ENCODE measurements around the gene YTHDC1.

The YTHDC1 gene

GRCh38 chr4:68344049-68344448 lies 5.8 kb downstream of the YTHDC1 start:
- Histone ChIP-seq H2BK120ac (ENCODE audit: insufficient read depth, low read length, poor library complexity) (no peak overlapping the region), H3K14ac (ENCODE audit: low read length) (no peak overlapping the region), H2BK12ac (ENCODE audit: low read length) (no peak overlapping the region), H3K4me2 (ENCODE audit: low read length) (no peak overlapping the region), H4K12ac (ENCODE audit: low read depth, low read length) (no peak overlapping the region), H3K27ac (ENCODE audit: low read depth, low read length) (no peak overlapping the region), H4K8ac (ENCODE audit: low read depth, low read length) (no peak overlapping the region), H3K9me3 (ENCODE audit: insufficient read depth, low read depth, low read length) (no peaks in the 10 kb centered on the region), H3K23ac (ENCODE audit: low read length) (no peak overlapping the region), H2AFZ (ENCODE audit: insufficient read depth, low read length, poor library complexity) (no peak overlapping the region), H3K9ac (ENCODE audit: low read length) (no peak overlapping the region), H3K36me3 (ENCODE audit: control insufficient read depth in 1 of 2, insufficient read depth in 2 of 2, low read length in 2 of 2) (no peaks in the 10 kb centered on the region), H3K79me2 (ENCODE audit: control insufficient read depth, insufficient read depth, low read length, poor library complexity) (peaks cover 8% of the 10 kb centered on the region), H2AK5ac (ENCODE audit: low read length) (no peak overlapping the region), H3K79me1 (ENCODE audit: low read length) (peaks cover 2% of the 10 kb centered on the region), H3K4ac (ENCODE audit: low read depth, low read length) (no peak overlapping the region), H3K27me3 (ENCODE audit: insufficient read depth, low read length) (no peaks in the 10 kb centered on the region), H3K4me1 (ENCODE audit: control insufficient read depth in 1 of 2, insufficient read depth in 2 of 2, low read length in 2 of 2) (peaks cover 3 to 7% of the 10 kb centered on the region in 2 experiments), H4K91ac (ENCODE audit: low read depth, low read length) (no peak overlapping the region), H3K4me3 (ENCODE audit: low read depth, low read length) (no peak overlapping the region), H3K18ac (ENCODE audit: low read length) (no peak overlapping the region), H2BK5ac (ENCODE audit: low read depth, low read length, poor library complexity) (no peak overlapping the region)
- no CpG with 5 or more reads among the region's 2 CpGs for WGBS (ENCODE audit: extremely low coverage, insufficient coverage, insufficient read length)
- peak; percentile 8 to 78 for DNase-seq

GRCh38 chr4:68342134-68342533 lies 7.8 kb downstream of the YTHDC1 start:
- Histone ChIP-seq H3K18ac (ENCODE audit: low read length) (no peak overlapping the region), H3K14ac (ENCODE audit: low read length) (no peak overlapping the region), H2AK5ac (ENCODE audit: low read length) (no peak overlapping the region), H3K79me1 (ENCODE audit: low read length) (no peaks in the 10 kb centered on the region), H3K4me1 (ENCODE audit: control insufficient read depth in 1 of 2, insufficient read depth in 2 of 2, low read length in 2 of 2) (peaks cover 3 to 7% of the 10 kb centered on the region in 2 experiments), H3K9me3 (ENCODE audit: insufficient read depth, low read depth, low read length) (no peaks in the 10 kb centered on the region), H3K4ac (ENCODE audit: low read depth, low read length) (peak overlapping the region; percentile 90), H3K9ac (ENCODE audit: low read length) (no peak overlapping the region), H2BK5ac (ENCODE audit: low read depth, low read length, poor library complexity) (no peak overlapping the region), H3K79me2 (ENCODE audit: control insufficient read depth, insufficient read depth, low read length, poor library complexity) (peaks cover 8% of the 10 kb centered on the region), H3K4me2 (ENCODE audit: low read length) (no peak overlapping the region), H3K4me3 (ENCODE audit: low read depth, low read length) (no peak overlapping the region), H2AFZ (ENCODE audit: insufficient read depth, low read length, poor library complexity) (no peak overlapping the region), H3K36me3 (ENCODE audit: control insufficient read depth in 1 of 2, insufficient read depth in 2 of 2, low read length in 2 of 2) (peaks cover 0 to 2% of the 10 kb centered on the region in 2 experiments), H3K27ac (ENCODE audit: low read depth, low read length) (no peak overlapping the region), H4K8ac (ENCODE audit: low read depth, low read length) (no peak overlapping the region), H3K27me3 (ENCODE audit: insufficient read depth, low read length) (no peaks in the 10 kb centered on the region), H4K91ac (ENCODE audit: low read depth, low read length) (no peak overlapping the region), H2BK120ac (ENCODE audit: insufficient read depth, low read length, poor library complexity) (no peak overlapping the region), H4K12ac (ENCODE audit: low read depth, low read length) (no peak overlapping the region), H3K23ac (ENCODE audit: low read length) (no peak overlapping the region), H2BK12ac (ENCODE audit: low read length) (no peak overlapping the region)
- DNase-seq = peak in 1 of 2 donors; percentile 53
- no CpG with 5 or more reads among the region's 5 CpGs for WGBS (ENCODE audit: extremely low coverage, insufficient coverage, insufficient read length)

GRCh38 chr4:68338625-68339024 lies 11.3 kb downstream of the YTHDC1 start:
- H3K4me1 ChIP-seq (ENCODE audit: control insufficient read depth in 1 of 2, insufficient read depth in 2 of 2, low read length in 2 of 2) = peaks cover 2 to 3% of the 10 kb centered on the region in 2 experiments
- H4K12ac ChIP-seq (ENCODE audit: low read depth, low read length) = no peak overlapping the region
- H2BK120ac ChIP-seq (ENCODE audit: insufficient read depth, low read length, poor library complexity) = no peak overlapping the region
- no peak overlapping the region for H3K9ac ChIP-seq (ENCODE audit: low read length)
- WGBS (ENCODE audit: extremely low coverage, insufficient coverage, insufficient read length) = no CpG with 5 or more reads among the region's 3 CpGs
- DNase-seq = peak; percentile 19 to 35
- no peaks in the 10 kb centered on the region for H3K27me3 ChIP-seq (ENCODE audit: insufficient read depth, low read length)
- H3K23ac ChIP-seq (ENCODE audit: low read length) = no peak overlapping the region
- no peaks in the 10 kb centered on the region for H3K79me1 ChIP-seq (ENCODE audit: low read length)
- H2BK12ac ChIP-seq (ENCODE audit: low read length) = no peak overlapping the region
- H3K4me3 ChIP-seq (ENCODE audit: low read depth, low read length) = no peak overlapping the region
- no peak overlapping the region for H4K8ac ChIP-seq (ENCODE audit: low read depth, low read length)
- no peak overlapping the region for H2AFZ ChIP-seq (ENCODE audit: insufficient read depth, low read length, poor library complexity)
- no peak overlapping the region for H4K91ac ChIP-seq (ENCODE audit: low read depth, low read length)
- H3K79me2 ChIP-seq (ENCODE audit: control insufficient read depth, insufficient read depth, low read length, poor library complexity) = peaks cover 1% of the 10 kb centered on the region
- H3K18ac ChIP-seq (ENCODE audit: low read length) = no peak overlapping the region
- no peak overlapping the region for H2BK5ac ChIP-seq (ENCODE audit: low read depth, low read length, poor library complexity)
- no peak overlapping the region for H3K4me2 ChIP-seq (ENCODE audit: low read length)
- no peak overlapping the region for H3K14ac ChIP-seq (ENCODE audit: low read length)
- no peak overlapping the region for H3K4ac ChIP-seq (ENCODE audit: low read depth, low read length)
- peaks cover 2 to 10% of the 10 kb centered on the region in 2 experiments for H3K36me3 ChIP-seq (ENCODE audit: control insufficient read depth in 1 of 2, insufficient read depth in 2 of 2, low read length in 2 of 2)
- H3K9me3 ChIP-seq (ENCODE audit: insufficient read depth, low read depth, low read length) = no peaks in the 10 kb centered on the region
- no peak overlapping the region for H2AK5ac ChIP-seq (ENCODE audit: low read length)
- no peak overlapping the region for H3K27ac ChIP-seq (ENCODE audit: low read depth, low read length)

DNA sequence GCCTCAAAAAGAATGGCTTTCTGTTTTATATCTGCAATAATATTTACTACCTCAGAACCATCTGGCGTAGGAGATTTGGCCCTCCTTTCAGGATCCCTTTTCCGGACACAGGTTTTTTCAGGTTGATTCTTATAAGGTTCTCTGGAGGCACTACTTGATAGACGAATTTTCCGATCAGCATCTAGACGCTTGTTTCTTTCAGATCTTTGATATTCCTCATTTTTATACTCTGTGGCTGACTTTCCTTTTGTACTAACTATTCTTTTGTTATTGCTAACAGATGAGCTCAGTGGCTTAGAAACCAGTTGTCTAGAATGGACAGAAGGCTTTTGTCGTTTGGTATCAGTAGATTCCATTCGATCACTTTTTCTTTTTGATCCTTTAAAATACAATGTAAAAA lies 12.4 kb downstream of the YTHDC1 start:
- no CpG with 5 or more reads among the region's 7 CpGs for WGBS (ENCODE audit: extremely low coverage, insufficient coverage, insufficient read length)
- no peak overlapping the region for H4K8ac ChIP-seq (ENCODE audit: low read depth, low read length)
- no peak overlapping the region for H3K14ac ChIP-seq (ENCODE audit: low read length)

More for the DNA sequence above, 12.4 kb downstream of the YTHDC1 start:
- Histone ChIP-seq H3K4ac (ENCODE audit: low read depth, low read length) (no peak overlapping the region), H2AK5ac (ENCODE audit: low read length) (no peak overlapping the region), H2AFZ (ENCODE audit: insufficient read depth, low read length, poor library complexity) (no peak overlapping the region), H3K27ac (ENCODE audit: low read depth, low read length) (no peak overlapping the region), H3K79me1 (ENCODE audit: low read length) (no peaks in the 10 kb centered on the region), H3K4me3 (ENCODE audit: low read depth, low read length) (no peak overlapping the region), H3K27me3 (ENCODE audit: insufficient read depth, low read length) (no peaks in the 10 kb centered on the region), H4K12ac (ENCODE audit: low read depth, low read length) (no peak overlapping the region), H2BK12ac (ENCODE audit: low read length) (no peak overlapping the region), H3K23ac (ENCODE audit: low read length) (no peak overlapping the region), H3K18ac (ENCODE audit: low read length) (no peak overlapping the region), H3K36me3 (ENCODE audit: control insufficient read depth in 1 of 2, insufficient read depth in 2 of 2, low read length in 2 of 2) (peaks cover 2 to 10% of the 10 kb centered on the region in 2 experiments), H3K4me2 (ENCODE audit: low read length) (no peak overlapping the region), H3K9me3 (ENCODE audit: insufficient read depth, low read depth, low read length) (no peaks in the 10 kb centered on the region), H3K9ac (ENCODE audit: low read length) (no peak overlapping the region), H2BK5ac (ENCODE audit: low read depth, low read length, poor library complexity) (no peak overlapping the region), H4K91ac (ENCODE audit: low read depth, low read length) (no peak overlapping the region), H3K4me1 (ENCODE audit: control insufficient read depth in 1 of 2, insufficient read depth in 2 of 2, low read length in 2 of 2) (peaks cover 2 to 3% of the 10 kb centered on the region in 2 experiments), H3K79me2 (ENCODE audit: control insufficient read depth, insufficient read depth, low read length, poor library complexity) (no peaks in the 10 kb centered on the region), H2BK120ac (ENCODE audit: insufficient read depth, low read length, poor library complexity) (no peak overlapping the region)
- DNase-seq = no peak

All from trophoblast cell (in vitro differentiated cells and primary cell).